Dedifferentiated amniotic fluid mesenchymal stem cell (primary cell): ENCODE measurements around the gene VAMP5.
"Not testable (repeated sequence)": the region's sequence is repeated elsewhere in the genome, so short reads cannot be mapped to it uniquely, and the experiment has no call there.

ENCODE experiments used
- DNase-seq: peaks from one replicate; pipeline ENCODE4 v3.0.0-alpha.2; 2016; ENCODE audit errors: extremely low spot score

VAMP5 gene

DNA sequence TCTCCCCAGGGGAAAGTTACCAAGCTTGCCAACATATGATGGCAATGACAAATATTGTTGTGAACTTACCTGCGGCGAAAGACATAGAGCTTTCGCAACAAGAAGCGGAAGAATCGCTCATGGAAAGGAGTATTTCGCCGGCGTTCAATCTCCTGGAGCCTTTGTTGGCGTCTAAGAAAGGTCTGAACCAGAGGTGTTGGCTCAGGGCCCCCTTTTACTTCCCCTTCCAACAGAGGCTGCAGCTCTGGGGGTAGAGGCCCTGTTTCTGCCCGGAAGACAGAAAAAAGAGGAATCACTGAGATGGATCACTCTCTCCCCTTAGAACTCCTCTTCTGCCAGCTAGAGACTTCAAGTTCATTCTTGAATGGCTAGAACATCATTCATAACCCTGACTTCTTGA, 33.7 kb upstream of the VAMP5 start:
- no peak for DNase-seq

DNA sequence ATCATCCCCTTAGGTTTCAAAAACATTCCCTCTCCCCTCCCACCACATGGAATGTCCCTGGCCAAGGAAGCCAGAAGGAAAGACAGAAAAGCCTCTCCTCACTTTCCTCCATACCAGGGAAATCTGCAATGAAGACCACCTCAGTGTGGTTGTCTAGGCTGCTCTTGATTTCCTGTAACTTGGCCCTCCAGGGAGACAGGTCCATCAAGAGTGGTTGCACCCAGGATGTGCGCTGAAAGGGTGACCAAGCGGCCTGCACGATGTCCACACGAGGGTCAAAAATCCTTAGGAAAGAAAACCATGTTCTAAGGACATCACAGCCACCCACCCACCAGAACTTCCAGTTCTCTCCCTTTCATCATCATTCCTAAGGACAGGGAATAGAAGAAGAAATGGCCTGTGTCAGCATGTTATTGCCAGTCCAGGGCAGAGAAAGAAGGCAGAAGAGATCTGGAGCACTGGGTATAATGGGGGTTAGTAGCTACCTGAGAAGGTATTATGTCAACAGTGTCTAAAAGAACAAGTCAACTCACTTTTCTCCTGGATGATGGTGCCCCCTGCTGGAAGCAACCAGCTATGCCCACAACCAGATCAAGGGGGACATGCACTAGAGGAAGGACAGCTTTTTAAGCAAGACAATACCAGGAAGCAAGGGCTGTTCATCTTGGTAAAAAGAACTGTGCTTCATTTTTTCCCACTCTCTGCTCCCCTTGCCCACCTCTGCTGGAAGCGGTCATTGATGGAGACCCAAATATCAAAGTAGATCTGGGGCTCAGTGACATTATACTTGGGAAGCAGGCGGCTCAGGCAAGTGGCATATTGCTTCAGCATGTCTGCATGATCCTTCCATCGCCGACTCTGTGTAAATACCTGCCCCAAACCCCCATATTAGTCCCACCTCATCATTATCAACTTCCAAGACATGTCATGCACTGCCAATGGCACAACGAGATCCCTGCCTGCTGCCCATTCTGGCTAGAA, 32.2 kb upstream of the VAMP5 start:
- DNase-seq = peak; percentile 68

DNA sequence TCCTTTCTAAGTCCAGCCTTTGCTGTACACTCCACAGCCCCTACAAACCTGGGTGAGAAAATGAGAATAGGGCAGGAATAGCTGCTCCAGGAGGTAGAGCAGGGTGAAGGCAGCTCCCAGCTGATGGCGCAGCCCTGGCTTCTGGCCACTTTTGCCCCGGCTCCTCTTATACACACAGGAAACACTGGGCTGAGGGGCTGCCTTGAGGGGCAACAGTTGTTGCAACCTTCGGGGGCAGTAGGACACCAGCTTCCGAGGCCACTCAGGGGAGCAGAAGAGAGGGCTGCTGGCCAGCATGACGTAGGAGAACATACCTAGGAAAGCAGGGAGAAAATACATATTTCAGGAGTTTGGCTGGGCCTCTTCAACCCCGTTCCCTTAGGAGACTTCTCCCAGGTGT, 31.0 kb upstream of the VAMP5 start:
- DNase-seq = no peak

DNA sequence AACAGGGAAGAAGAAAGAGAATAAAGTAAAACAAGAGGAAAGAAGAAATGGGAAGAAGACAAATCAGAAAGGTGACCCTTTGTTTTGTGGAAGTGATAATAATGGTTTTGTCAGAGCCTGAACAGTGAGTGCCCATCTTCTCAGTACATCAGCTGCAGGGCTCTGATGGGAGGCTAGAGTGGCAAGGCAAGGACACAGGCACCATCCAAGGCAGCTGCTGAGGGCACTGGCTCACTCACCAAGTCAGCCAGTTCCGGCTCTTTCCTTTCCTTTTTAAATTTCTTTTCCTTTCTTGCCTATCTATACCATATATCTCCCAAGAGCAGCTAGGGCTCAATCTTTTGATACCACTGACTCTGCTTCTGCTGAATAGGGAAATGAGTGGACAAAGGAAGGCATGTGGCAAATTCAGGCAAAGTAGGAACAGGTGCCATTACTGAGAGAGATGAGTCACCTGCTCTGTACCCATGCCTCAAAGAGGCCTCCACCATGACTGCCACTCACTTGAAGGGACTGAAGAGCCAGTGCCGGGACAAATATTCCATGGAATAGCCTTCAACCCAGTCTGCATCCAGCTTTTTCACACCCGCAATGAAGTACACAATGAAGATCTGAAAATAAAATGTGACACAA, 29.1 kb upstream of the VAMP5 start:
- no peak for DNase-seq

DNA sequence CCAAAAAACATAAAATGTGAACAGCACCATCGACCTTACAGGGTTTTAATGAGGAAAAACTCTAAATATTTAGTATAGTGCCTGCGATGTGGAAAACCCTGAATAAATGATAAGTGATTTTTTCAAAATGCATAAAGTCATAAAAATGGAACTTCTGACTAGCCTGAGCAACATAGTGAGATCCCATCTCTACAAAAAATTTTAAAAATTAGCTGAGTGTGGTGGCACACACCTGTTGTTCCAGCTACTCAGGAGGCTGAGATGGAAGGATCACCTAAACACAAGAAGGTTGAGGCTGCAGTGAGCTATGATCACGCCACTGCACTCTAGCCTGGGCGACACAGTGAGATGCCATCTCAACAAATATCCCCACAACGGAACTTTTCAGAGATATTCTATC, 27.1 kb upstream of the VAMP5 start:
- DNase-seq = no peak

DNA sequence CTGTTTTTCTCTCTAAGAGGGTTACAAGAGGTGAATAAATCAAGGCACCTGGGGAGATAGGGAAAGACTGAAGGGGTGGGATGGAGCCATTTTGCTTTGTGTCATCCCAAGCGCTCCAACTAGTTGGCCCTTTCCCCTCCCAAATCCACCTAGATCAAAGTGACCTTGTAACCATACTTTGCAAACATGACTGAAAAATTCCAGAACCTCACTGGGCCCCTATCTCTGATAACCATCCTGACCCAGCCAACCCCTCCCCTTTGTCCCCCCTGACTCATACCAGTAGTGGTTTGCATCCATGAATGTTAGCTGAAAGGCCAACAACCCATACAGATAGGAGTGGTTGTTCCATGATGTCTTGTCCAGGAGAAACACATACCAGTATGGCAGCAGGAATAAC, 26.1 kb upstream of the VAMP5 start:
- DNase-seq = no peak

DNA sequence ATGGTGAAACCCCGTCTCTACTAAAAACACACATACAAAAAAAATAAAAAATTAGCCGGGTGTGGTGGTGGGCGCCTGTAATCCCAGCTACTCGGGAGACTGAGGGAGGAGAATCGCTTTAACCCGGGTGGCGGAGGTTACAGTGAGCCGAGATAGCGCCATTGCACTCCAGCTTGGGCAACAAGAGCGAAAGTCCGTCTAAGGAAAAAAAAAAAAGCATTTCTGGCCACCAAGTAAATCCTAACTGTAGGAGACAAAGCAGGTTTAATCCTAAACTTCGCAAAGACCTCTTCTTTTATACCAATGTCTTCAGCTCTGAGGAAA, 23.9 kb upstream of the VAMP5 start:
- DNase-seq = not testable (repeated sequence)

DNA sequence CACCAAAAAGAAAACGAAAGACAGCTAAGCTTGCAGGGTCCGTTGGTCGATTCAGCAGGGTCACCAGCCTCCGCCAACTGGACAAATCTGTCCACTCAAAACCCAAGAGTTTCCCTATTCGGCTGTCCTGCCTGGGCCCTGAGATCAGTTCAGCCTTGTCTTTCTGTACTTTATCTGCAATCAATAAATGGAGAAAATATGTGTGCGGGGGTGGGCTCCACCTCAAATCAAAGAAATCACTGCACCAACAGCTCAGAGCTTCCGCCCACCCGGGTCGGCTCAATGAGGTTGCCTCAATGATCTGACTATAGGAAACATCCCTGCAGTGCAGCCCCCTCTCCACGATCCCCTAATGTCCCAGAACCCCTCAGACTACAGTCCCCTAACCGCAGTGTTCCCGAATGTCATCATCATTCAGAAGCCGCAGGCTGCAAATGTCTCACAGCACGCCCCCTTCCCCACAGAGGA, 23.4 kb upstream of the VAMP5 start:
- no peak for DNase-seq

DNA sequence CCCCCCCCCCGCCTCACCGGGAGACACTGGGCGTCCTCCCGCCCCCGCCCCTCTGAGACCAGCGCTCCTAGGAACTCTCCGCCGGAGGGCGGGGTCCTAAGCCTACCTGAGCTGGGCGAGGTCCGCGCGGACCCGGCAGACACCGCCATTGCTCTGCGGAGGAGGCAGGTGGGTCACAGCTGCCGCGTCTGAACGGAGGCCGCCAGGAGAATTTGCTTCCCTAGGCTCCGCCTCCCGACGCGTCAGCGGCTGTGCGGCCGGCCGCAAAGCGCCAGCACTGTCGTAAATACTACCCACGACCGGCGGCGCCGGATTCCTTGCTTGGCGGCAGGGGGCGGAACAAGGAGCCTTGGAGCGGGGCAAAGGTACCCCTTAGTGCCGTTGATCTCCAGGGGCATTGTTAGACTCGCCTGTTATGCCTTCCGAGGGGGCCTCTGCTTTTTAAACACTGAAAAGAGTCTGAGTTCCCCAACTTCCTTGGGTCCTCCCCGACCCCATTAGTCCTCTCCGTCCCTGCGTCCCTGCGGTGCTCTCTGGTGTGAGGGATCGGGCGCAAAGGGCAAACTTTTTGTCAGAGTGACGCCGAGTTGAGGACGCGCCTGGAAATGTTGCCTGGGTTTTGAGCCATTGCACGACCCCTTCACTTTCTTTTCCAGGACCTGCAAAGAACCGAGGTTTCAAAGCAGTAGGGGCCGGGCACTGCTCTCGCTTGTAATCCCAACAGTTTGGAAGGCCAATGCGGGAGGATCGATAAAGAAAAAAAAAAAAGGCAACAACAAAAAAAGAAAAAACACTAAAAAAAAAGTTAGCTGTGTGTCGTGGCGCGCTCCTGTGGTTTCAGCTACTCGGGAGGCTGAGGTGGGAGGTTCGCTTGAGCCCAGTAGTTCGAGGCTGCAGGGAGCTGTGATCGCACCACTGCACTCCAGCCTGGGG, 22.7 kb upstream of the VAMP5 start, which contains the start of gene GGCX:
Gene GGCX (minus strand): TSS at position 214 of the 933 bp plus-strand sequence. CDS start 65 bp downstream, at position 149.
- peak; percentile 93 for DNase-seq

DNA sequence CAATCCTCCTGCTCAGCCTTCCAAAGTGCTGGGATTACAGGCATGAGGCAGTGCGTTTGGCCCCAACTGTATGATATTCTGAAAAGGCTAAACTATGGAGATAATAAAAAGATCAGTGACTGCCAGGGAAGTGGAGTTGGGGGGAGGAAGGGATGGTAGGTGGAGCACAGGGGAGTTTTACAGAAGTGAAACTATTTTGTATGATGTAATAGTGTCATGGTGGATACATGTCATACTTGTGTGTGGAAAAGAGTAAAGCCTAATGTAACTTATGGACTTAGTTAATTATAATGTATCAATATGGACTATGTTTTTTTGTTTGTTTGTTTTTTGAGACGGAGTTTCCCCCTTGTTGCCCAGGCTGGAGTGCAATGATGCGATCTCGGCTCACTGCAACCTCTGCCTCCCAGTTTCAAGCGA, 20.1 kb upstream of the VAMP5 start:
- no peak for DNase-seq

DNA sequence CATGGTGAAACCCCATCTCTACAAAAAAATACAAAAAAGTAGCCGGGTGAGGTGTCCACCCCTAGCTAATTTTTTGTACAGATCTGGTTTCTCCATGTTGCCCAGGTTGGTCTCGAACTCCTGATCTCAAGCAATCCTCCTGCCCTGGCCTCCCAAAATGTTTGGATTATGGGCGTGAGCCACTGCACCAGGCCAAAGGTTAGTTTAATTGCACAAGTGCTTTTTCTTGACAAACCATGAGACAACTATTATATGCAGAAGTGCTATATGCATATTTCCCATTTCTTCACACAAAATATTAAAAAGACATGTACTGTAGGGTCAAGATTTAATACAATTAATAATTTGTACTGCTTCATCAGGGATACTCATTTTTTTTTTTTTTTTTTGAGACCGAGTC, 18.0 kb upstream of the VAMP5 start:
- DNase-seq = no peak

DNA sequence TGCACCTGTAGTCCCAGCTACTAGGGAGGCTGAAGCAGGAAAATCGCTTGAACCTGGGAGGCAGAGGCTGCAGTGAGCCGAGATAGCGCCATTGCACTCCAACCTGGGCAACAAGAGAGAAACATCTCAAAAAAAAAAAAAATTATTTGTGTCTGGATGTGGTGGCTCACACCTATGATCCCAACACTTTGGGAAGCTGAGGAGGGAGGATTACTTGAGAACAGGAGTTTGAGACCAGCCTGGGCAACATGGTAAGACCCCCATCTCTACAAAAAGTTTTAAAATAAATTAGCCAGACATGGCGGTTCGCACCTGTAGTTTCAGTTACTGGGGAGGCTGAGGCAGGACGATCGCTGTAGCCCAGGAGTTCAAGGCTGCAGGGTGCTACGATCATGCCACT, 8.5 kb upstream of the VAMP5 start:
- DNase-seq = no peak

DNA sequence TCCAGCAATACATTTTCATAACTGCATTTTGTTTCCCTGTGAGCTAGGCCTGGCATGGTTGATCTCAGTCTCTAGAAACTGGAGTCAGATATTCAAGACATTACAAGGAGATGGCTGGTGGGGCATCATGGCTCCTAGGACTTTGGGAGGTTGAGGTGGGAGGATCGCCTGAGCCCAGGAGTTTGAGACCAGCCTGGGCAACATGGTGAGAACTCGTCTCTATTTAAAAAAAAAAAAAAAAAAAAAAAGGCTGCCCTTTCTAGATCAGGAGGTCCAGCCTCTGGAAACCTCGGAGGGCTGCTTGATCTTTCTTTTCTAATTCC, 7.2 kb upstream of the VAMP5 start:
- no peak for DNase-seq

DNA sequence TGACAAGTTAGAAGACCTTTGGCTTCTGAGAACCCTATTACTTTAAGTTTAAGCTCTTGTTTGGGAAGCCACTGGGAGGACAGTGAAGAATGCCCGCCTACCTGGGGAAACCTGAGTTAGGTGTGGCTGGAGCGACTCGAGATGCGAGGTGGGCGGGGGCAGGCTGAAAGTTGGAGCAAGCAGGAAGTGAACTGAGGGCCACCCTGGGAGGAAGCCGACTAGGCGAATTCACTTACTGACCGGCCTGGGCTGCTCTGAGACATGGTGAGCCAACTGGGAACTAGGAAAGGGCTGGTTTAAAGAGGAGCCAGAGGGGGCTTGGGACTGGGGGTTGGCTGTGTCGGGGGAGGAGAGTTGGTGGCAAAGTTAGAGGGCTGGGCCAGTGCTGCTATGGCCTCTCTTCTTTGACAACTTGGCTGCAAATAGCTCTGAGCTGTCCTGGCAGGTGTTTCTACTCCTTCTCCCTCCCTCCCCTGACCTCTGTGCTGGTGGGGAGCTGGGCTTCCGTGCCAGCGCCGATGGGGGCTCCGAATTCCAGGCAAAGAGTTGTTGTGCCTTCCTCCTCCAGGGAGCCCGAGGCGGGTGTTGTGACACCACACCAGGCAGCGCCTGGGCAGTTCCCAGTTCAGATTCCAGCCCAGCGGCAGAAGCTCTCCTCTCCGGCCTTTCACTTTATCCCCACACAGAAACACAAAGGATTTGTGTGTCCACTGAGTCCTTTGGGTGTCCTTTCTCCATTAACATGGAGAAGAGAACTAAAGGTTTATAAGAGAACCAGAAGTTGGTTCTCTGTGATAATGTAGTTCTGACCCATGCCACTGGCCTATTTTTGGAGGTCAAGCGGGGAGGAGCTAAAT, 6.6 kb upstream of the VAMP5 start, which contains the start of gene VAMP8:
Gene VAMP8 (plus strand): TSS at position 201 of the 857 bp plus-strand sequence. CDS start 61 bp downstream, at position 262.
- no peak for DNase-seq

DNA sequence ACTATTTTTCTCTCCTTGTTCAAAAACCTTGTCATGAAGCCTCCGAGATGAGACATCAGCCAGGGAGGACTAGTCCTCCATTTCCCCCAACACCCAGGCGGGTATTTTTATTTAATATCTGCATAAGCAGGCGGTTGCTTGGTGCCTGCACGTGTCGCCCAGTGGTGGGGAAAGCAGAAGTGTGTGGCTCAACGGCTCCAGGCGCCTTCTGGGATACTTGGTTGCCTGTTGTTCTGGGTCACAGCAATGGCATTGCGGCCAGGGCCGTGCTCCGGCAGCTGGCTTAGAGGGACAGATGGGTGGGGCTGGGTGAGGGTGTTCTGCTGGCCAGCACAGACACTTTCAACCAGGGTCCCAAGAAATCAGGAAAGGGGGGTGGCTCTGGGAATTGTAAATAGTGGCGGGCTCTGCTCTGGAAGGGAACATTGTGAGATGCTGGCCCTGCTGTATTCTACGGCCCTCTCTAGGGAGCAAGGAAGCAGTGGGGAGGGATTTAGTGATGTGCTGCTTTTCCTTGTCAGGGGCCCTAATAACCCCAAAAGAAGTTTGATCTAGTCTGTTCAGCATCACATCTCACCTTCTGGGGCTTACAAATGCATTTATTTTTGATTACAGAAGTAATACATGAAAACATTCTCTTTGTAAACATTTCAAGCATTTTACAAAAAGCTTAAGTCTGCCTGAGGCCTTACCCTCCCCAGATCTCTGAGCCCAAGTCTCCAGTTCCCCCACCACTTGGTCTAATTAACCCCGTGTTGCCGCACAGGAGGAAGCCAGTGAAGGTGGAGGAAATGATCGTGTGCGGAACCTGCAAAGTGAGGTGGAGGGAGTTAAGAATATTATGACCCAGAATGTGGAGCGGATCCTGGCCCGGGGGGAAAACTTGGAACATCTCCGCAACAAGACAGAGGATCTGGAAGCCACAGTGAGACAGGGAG, 5.7 kb upstream of the VAMP5 start:
- DNase-seq = no peak

DNA sequence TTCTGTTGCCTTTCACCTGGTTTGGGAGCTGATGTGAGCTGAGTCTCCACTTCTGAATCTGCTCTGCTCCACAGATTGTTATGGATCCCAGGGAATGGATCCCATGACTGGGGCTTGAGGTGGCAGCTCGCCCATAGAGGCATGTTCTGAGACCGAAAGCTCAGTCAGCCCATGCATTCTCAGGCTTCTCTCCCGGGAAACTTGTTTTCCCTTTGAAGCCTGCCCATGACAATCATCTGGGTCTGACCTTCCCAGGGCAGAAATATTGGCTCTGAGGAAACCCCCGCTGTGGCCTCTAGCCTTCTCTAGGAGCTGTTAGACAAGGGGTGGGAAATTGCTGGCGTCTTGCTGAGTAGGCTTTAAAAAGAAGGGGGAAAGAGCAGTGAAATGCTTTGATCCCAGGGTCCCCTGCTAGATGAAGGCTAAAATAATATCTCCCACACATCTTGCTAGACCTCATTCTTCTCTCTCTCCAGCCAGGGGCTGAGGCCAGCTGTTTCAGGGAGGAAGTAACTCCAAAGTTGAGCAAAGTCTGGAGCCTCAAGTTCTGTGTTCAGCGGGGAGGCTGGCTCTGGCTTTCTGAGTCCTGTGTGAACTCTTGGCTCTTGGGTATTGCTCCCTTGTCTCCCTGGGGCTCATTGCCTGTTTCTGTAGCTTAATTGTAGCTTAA, 4.8 kb upstream of the VAMP5 start:
- DNase-seq = no peak

DNA sequence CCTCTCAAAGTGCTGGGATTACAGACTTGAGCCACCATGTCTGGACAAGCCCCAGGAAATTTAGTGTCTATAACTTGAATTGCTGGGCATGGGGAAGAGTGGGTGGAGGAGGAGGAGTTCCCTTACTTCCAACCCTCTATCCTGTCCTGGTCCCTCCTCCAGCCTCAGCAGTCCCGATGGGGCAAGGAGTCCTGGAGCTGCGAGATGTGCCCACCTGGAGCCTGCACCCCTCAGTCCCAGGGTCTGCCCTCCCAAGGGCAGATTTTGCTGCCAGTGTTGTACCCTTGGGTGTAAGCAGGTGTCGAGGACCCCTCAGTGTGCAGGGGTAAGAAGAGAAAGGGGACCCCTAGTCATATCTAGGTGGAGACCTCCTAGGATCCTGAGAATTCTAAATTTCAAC, 4.0 kb upstream of the VAMP5 start:
- DNase-seq = no peak

DNA sequence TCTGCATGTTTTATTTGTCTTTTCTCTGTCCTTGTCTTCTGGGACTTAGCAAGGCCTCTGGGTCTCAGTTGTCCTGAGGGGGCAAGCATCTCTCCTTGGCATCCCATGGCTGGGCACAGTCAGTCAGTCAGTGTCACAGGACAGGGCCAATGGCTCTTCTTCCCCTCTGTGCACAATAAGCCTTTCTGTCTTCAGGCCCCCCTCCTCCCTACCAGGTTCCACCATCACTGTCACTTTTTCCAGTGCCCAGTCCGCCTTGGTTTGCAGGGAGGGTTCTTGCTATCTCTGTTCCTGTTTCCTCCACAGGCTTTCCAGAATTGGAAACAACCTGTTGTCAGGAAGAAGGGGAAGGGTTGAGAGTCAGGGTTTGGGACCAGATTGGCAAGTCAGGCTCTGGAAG, 1.7 kb upstream of the VAMP5 start:
- no peak for DNase-seq

DNA sequence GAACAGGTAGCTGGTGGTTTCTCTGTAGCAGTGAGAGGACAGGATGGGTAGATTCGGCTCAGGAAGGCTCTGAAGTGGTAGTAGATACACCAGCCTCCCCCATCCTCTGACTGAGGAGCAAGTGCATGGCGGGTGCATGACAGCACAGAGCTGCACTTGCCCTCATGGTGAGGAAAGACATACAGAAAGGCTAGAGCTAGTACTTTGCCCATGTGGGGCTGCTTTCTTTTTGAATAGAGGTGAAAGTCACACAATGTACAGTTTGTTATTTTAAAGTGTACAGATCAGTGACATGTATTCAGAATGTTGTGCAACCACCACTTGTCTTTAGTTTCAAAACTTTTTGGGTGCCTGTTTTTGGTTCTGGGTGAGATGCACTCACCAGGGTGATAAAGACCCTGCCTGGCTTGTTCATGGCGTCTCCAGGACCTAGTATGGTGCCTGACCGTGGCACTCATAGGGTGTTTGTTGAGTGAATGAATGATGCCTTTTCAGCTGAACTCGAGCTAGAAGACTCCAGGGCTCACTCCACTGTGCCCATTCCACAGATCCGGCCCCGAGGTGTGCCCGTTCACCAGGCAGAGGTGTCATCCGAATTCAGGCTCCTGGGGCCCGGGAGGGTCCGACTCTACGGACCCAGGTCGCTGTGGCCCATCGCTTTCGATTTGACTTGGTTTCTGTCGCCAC, 421 bp upstream of the VAMP5 start:
- DNase-seq = no peak
